Smooth muscle cell (in vitro differentiated cells): Measurements from ENCODE around the gene A2M. TPM values are rescaled to one million over a fixed set of nuclear protein-coding genes. Genes with fewer than 3 reads are reported as not detected.

ENCODE experiments used
- DNase-seq: peaks from one replicate; lab custom pipeline; 2025; ENCODE audit not compliant: unreplicated experiment; lab: John Stamatoyannopoulos, UW
- H2AFZ ChIP-seq: fragments of 200-600 bp; sonication (generic); 2 replicates; pipeline ENCODE4 v1.6.0; 2016; ENCODE audit warnings: antibody characterized with exemption, low read depth, mild to moderate bottlenecking
- H3F3A ChIP-seq: fragments of 200-600 bp; sonication (generic); 2 replicates; pipeline ENCODE4 v1.6.0; 2017; ENCODE audit warnings: antibody characterized with exemption, low read depth
- H3K27ac ChIP-seq: fragments of 200-600 bp; sonication (generic); 2 replicates; pipeline ENCODE4 v1.5.1; 2016; ENCODE audit warnings: low read depth, mild to moderate bottlenecking
- H3K27me3 ChIP-seq: fragments of 200-600 bp; sonication (generic); 2 replicates; pipeline ENCODE4 v1.6.1; 2016; ENCODE audit warnings: low read depth, mild to moderate bottlenecking
- H3K36me3 ChIP-seq: fragments of 200-600 bp; sonication (generic); 2 replicates; pipeline ENCODE4 v1.5.1; 2016; ENCODE audit warnings: low read depth
- H3K4me1 ChIP-seq: fragments of 200-600 bp; sonication (generic); 2 replicates; pipeline ENCODE4 v1.5.1; 2016; ENCODE audit warnings: low read depth
- H3K4me2 ChIP-seq: fragments of 200-600 bp; sonication (generic); 2 replicates; pipeline ENCODE4 v1.6.0; 2016; ENCODE audit warnings: mild to moderate bottlenecking
- H3K4me3 ChIP-seq: fragments of 200-600 bp; sonication (generic); 2 replicates; pipeline ENCODE4 v1.5.1; 2016; ENCODE audit warnings: mild to moderate bottlenecking
- H3K79me2 ChIP-seq: fragments of 200-600 bp; sonication (generic); 2 replicates; pipeline ENCODE4 v1.6.0; 2016; ENCODE audit warnings: low read depth, mild to moderate bottlenecking
- H3K9ac ChIP-seq: fragments of 200-600 bp; sonication (generic); 2 replicates; pipeline ENCODE4 v1.6.0; 2016; ENCODE audit warnings: low read depth
- H3K9me3 ChIP-seq: fragments of 200-600 bp; sonication (generic); replicated peaks from 2 replicates; pipeline ENCODE4 v1.5.1; 2016; ENCODE audit warnings: low read depth
- H4K20me1 ChIP-seq: fragments of 200-600 bp; sonication (generic); 2 replicates; pipeline ENCODE4 v1.6.0; 2016; ENCODE audit warnings: low read depth
- WGBS: methylation state at CpG from one replicate; pipeline ENCODE4 v1.1.7; 2016; ENCODE audit warnings: low lambda C conversion rate; 5-methylcytosine and 5-hydroxymethylcytosine counted together
- polyA plus RNA-seq: library from polyadenylated mRNA; unstranded; fragments of >200 nt; fragmentation: Nextera tagmentation; extraction: Ambion mirVana; gene quantifications from 2 replicates; pipeline ENCODE4 v1.2.1, GENCODE V29; 2016
- total RNA-seq: library from RNA; depleted of rRNA; stranded (reverse); fragments of >200 nt; gene quantifications from 2 replicates; pipeline ENCODE4 v1.2.3, GENCODE V29; 2014
- TF ChIP-seq, protein P1 (sequence below): fragments of 200-600 bp; sonication (generic); IDR thresholded peaks from 2 replicates; pipeline ENCODE4 v1.5.1; 2017; ENCODE audit warnings: borderline replicate concordance, mild to moderate bottlenecking, antibody characterized with exemption; ENCODE audit not compliant: insufficient read depth, poor library complexity, severe bottlenecking

A2M gene
- total and polyA plus RNA-seq, 2 experiments from 2014 or later, result 72.8 to 108 TPM

DNA sequence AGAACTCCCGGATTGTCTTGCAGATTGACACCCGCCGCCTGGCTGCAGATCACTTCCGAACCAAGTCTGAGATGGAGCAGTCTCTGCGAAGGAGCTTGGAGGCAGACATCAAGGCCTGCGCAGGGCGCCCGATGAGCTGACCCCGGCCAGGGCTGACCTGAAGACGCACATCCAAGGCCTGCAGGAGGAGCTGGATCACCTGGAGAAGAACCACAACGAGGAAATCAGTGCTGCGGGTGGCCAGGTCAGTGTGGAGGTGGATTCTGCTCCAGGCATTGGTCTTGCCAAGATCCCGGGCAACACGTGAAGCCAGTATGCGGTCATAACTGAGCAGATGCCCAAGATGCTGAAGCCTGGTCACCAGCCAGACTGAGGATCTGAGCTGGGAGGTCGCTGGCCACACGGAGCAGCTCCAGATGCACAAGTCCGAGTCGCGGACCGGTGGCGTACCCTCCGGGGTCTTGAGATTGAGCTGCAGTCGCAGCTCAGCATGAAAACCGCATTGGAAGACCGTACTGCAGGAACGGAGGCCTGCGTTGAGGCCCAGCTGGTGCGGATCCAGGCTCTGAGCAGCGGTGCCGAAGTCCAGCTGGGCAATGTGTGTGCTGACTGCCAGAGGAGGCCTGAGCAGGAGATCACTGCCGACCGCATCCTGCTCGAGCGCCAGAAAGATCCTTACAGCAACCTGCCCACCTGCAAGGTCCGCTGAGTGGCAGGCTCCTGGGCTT is 12.4 kb upstream of the A2M start:
- TF ChIP-seq, protein P1, sequence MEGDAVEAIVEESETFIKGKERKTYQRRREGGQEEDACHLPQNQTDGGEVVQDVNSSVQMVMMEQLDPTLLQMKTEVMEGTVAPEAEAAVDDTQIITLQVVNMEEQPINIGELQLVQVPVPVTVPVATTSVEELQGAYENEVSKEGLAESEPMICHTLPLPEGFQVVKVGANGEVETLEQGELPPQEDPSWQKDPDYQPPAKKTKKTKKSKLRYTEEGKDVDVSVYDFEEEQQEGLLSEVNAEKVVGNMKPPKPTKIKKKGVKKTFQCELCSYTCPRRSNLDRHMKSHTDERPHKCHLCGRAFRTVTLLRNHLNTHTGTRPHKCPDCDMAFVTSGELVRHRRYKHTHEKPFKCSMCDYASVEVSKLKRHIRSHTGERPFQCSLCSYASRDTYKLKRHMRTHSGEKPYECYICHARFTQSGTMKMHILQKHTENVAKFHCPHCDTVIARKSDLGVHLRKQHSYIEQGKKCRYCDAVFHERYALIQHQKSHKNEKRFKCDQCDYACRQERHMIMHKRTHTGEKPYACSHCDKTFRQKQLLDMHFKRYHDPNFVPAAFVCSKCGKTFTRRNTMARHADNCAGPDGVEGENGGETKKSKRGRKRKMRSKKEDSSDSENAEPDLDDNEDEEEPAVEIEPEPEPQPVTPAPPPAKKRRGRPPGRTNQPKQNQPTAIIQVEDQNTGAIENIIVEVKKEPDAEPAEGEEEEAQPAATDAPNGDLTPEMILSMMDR, result no peak
- no peaks in the 10 kb centered on the region for H3K9me3 ChIP-seq
- H3K27ac ChIP-seq, result no peak overlapping the region
- WGBS, result 96% methylated on average over 35 of the region's 36 CpGs
- H3K27me3 ChIP-seq, result no peaks in the 10 kb centered on the region
- H3K4me2 ChIP-seq, result no peak overlapping the region
- H3K4me1 ChIP-seq, result no peaks in the 10 kb centered on the region
- H3K79me2 ChIP-seq, result no peaks in the 10 kb centered on the region
- H3F3A ChIP-seq, result no peaks in the 10 kb centered on the region
- H3K36me3 ChIP-seq, result no peaks in the 10 kb centered on the region
- no peak overlapping the region for H3K4me3 ChIP-seq
- H3K9ac ChIP-seq, result no peak overlapping the region
- no peak for DNase-seq
- no peak overlapping the region for H2AFZ ChIP-seq
- no peaks in the 10 kb centered on the region for H4K20me1 ChIP-seq

DNA sequence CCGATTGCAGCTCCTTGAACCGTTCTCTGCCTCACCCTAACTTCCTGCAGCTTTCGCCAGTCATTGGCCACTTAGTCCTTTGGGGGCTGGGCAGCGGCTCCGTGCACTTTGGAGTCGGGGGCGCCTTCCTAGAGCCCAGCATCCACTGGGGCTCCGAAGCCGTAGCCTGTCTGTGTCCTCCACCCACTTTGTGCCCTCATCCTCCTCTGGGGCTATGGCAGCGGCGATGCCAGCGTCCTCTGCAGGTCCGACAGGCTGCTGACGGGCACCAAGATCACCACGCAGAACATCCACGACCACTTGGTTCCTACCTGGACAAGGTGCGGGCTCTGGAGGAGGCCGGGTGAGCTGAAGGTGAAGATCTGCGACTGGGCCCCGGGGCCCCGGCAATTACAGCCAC is 11.8 kb upstream of the A2M start:
- H3K79me2 ChIP-seq, result no peaks in the 10 kb centered on the region
- H3K9me3 ChIP-seq, result no peaks in the 10 kb centered on the region
- DNase-seq, result no peak
- H3K27me3 ChIP-seq, result no peaks in the 10 kb centered on the region
- TF ChIP-seq, protein P1, result no peak
- no peaks in the 10 kb centered on the region for H4K20me1 ChIP-seq
- no peak overlapping the region for H2AFZ ChIP-seq
- H3K27ac ChIP-seq, result no peak overlapping the region
- H3K4me1 ChIP-seq, result no peaks in the 10 kb centered on the region
- H3F3A ChIP-seq, result no peaks in the 10 kb centered on the region
- H3K9ac ChIP-seq, result no peak overlapping the region
- H3K36me3 ChIP-seq, result no peaks in the 10 kb centered on the region
- no peak overlapping the region for H3K4me2 ChIP-seq
- 97% methylated on average over 21 of the region's 21 CpGs for WGBS
- no peak overlapping the region for H3K4me3 ChIP-seq

- no peak for DNase-seq
- TF ChIP-seq, protein P1, result no peak
- Histone ChIP-seq H3K4me3 (no peak overlapping the region), H3K27me3 (no peaks in the 10 kb centered on the region), H3K4me1 (no peaks in the 10 kb centered on the region), H4K20me1 (no peaks in the 10 kb centered on the region), H3K9ac (no peak overlapping the region), H3K27ac (no peak overlapping the region), H3K4me2 (no peak overlapping the region), H3K79me2 (no peaks in the 10 kb centered on the region), H2AFZ (no peak overlapping the region), H3K36me3 (no peaks in the 10 kb centered on the region), H3K9me3 (no peaks in the 10 kb centered on the region), H3F3A (no peaks in the 10 kb centered on the region)
- 91% methylated on average over 16 of the region's 16 CpGs for WGBS
These were observed 8.8 kb upstream of the A2M start for GRCh38 chr12:9124383-9125031.
